ENCODE results near the gene EML2. TPM values are rescaled to one million over a fixed set of nuclear protein-coding genes. Genes with fewer than 3 reads are reported as not detected.

EML2 gene
- total RNA-seq, 3 donors from 2014 or later (not counting 1 experiment from before 2014, with no cell fraction given) = 112 to 136 (median 117) TPM

DNA sequence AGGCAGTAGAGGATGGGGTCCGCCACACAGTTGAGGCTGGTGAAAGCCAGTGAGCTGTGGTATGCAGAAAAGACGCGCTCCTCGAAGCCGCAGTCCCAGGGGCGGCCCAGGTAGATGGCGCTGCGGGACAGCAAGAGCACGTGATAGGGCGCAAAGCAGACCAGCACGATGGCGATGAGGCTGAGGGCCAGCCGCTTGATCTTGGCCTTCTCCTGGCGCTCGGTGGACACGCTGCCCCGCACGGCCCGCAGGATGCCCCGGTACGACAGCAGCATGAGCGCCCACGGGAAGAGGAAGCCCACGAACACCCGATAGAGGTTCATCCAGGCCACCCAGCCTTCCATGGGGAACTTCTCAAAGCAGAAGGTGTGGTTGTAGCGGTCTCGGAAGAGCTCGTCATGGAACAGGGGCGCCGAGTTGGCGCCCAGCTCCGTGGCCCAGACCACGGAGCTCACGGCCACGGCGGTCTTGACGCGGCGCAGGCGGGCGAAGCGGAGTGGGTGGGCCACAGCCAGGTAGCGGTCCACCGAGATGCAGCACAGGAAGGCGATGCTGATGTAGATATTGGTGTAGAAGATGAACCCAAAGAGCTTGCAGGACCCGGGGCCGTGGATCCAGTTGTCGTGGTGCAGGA, 48.1 kb downstream of the EML2 start:
- peak; percentile 44 to 69 (median 66) for ATAC-seq
- peaks cover 0 to 5% of the 10 kb centered on the region in 2 donors for H3K4me1 Mint-ChIP-seq
- WGBS (ENCODE audit: insufficient coverage) = 50% methylated on average over 47 of the region's 48 CpGs
- peak overlapping the region in 1 of 2 donors; percentile 55 for H3K27ac Mint-ChIP-seq
- TF ChIP-seq CTCF (IDR thresholded peaks at IDR 0.05) = no peak
- DNase-seq = peak in 1 of 2 donors; percentile 51
- H3K36me3 ChIP-seq (ENCODE audit: control insufficient read depth, insufficient read depth, low read length) = no peaks in the 10 kb centered on the region
- H3K9me3 ChIP-seq (ENCODE audit: control insufficient read depth, insufficient read depth, low read length) = no peaks in the 10 kb centered on the region
- H3K9me3 Mint-ChIP-seq = no peaks in the 10 kb centered on the region
- no peaks in the 10 kb centered on the region for H3K36me3 Mint-ChIP-seq
- H3K27me3 Mint-ChIP-seq (ENCODE audit: low read depth in 2 of 2) = peaks cover 43 to 45% of the 10 kb centered on the region in 2 donors
- intact Hi-C loops (cut with micrococcal nuclease) = no loop called here
- peaks cover 3% of the 10 kb centered on the region for H3K27me3 ChIP-seq (ENCODE audit: control insufficient read depth, insufficient read depth, low read length)
- no peak overlapping the region for H3K27ac ChIP-seq (ENCODE audit: low read length)
- H3K4me1 ChIP-seq (ENCODE audit: control insufficient read depth, insufficient read depth, low read length) = peaks cover 3% of the 10 kb centered on the region
- no peak overlapping the region for H3K4me3 Mint-ChIP-seq
- no peak overlapping the region for H3K4me3 ChIP-seq (ENCODE audit: low read length)

DNA sequence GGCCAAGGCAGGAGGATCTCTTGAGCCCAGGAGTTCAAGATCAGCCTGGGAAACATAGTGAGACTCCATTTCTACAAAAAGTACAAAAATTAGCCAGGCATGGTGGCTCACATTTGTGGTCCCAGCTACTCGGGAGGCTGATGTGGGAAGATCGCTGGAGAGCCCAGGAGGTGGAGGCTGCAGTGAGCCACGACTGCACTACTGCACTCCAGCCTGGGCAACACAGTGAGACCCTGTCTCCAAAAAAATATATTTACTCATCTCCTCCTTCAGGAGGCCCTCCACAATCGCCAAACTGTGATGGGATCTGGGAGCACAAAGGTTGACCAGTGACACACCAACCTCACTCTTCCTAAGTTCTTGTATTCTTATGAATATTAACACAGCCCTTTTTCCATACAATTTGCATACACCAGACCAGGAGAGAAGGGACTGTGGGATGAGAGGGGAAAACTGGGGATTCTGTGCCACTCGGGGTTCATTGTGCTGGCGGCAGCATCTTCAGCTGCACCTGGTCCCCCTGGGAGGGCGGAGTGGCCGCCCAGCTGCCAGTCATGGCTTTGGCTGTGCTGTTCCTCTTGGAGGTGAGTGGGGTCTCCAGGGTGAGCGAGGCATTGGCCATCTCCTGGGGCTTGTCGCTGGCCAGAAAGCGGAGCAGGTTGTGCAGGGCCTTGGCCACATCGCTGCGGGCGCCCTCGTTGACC, 48.7 kb downstream of the EML2 start:
- H3K9me3 Mint-ChIP-seq = no peaks in the 10 kb centered on the region
- H3K4me3 Mint-ChIP-seq = no peak overlapping the region
- Histone ChIP-seq H3K27ac (ENCODE audit: low read length) (no peak overlapping the region), H3K27me3 (ENCODE audit: control insufficient read depth, insufficient read depth, low read length) (peaks cover 3% of the 10 kb centered on the region), H3K9me3 (ENCODE audit: control insufficient read depth, insufficient read depth, low read length) (no peaks in the 10 kb centered on the region), H3K36me3 (ENCODE audit: control insufficient read depth, insufficient read depth, low read length) (no peaks in the 10 kb centered on the region), H3K4me3 (ENCODE audit: low read length) (no peak overlapping the region), H3K4me1 (ENCODE audit: control insufficient read depth, insufficient read depth, low read length) (peaks cover 4% of the 10 kb centered on the region)
- peaks cover 37 to 40% of the 10 kb centered on the region in 2 donors for H3K27me3 Mint-ChIP-seq (ENCODE audit: low read depth in 2 of 2)
- peaks cover 1 to 6% of the 10 kb centered on the region in 2 donors for H3K4me1 Mint-ChIP-seq
- H3K27ac Mint-ChIP-seq = no peak overlapping the region
- no peaks in the 10 kb centered on the region for H3K36me3 Mint-ChIP-seq
- TF ChIP-seq CTCF (IDR thresholded peaks at IDR 0.05) = no peak
- WGBS (ENCODE audit: insufficient coverage) = 71% methylated on average over 15 of the region's 15 CpGs
- DNase-seq (no peak), ATAC-seq (no peak)
- intact Hi-C loops (cut with micrococcal nuclease) = no loop called here

GRCh38 chr19:45589768-45590167, 49.4 kb downstream of the EML2 start:
- Mint-ChIP-seq H3K4me1 (peaks cover 8 to 13% of the 10 kb centered on the region in 2 donors), H3K4me3 (no peak overlapping the region), H3K27ac (no peak overlapping the region), H3K36me3 (no peaks in the 10 kb centered on the region), H3K27me3 (ENCODE audit: low read depth in 2 of 2) (peaks cover 34 to 38% of the 10 kb centered on the region in 2 donors), H3K9me3 (no peaks in the 10 kb centered on the region)
- no peak for DNase-seq
- Histone ChIP-seq H3K4me3 (ENCODE audit: low read length) (no peak overlapping the region), H3K4me1 (ENCODE audit: control insufficient read depth, insufficient read depth, low read length) (peaks cover 10% of the 10 kb centered on the region), H3K27ac (ENCODE audit: low read length) (no peak overlapping the region), H3K27me3 (ENCODE audit: control insufficient read depth, insufficient read depth, low read length) (peaks cover 3% of the 10 kb centered on the region), H3K36me3 (ENCODE audit: control insufficient read depth, insufficient read depth, low read length) (no peaks in the 10 kb centered on the region), H3K9me3 (ENCODE audit: control insufficient read depth, insufficient read depth, low read length) (no peaks in the 10 kb centered on the region)
- TF ChIP-seq CTCF (IDR thresholded peaks at IDR 0.05) = no peak
- ATAC-seq = no peak
- 87% methylated on average over 4 of the region's 4 CpGs for WGBS (ENCODE audit: insufficient coverage)
- intact Hi-C loops (cut with micrococcal nuclease) = no loop called here

All from natural killer cell (primary cell).